GM21423 (cell line): ENCODE results near the gene SVIL.
"Not testable (repeated sequence)": the region's sequence is repeated elsewhere in the genome, so short reads cannot be mapped to it uniquely, and the experiment has no call there.

ENCODE experiments used
- ATAC-seq: cut with Tn5 transposase; IDR thresholded peaks from one replicate; pipeline ENCODE4 v1.9.1; 2021; ENCODE audit warnings: mild to moderate bottlenecking, moderate library complexity; ENCODE audit not compliant: unreplicated experiment

The SVIL gene

DNA sequence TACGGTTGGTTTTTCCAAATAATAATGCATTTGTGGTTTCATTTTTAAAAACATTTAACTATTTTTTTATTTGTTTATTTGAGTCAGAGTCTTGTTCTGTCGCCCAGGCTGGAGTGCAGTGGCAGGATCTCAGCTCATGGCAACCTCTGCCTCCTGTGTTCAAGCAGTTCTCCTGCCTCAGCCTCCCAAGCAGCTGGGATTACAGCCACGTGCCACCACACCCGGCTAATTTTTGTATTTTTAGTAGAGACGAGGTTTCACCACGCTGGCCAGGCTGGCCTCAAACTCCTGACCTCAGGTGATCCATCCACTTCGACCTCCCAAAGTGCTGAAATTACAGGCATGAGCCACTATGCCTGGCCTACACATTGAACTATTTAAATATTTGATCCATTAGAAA, 28.1 kb downstream of the SVIL start:
- ATAC-seq: not testable (repeated sequence)

GRCh38 chr10:29604291-29604825, 30.4 kb downstream of the SVIL start:
- ATAC-seq: no peak

DNA sequence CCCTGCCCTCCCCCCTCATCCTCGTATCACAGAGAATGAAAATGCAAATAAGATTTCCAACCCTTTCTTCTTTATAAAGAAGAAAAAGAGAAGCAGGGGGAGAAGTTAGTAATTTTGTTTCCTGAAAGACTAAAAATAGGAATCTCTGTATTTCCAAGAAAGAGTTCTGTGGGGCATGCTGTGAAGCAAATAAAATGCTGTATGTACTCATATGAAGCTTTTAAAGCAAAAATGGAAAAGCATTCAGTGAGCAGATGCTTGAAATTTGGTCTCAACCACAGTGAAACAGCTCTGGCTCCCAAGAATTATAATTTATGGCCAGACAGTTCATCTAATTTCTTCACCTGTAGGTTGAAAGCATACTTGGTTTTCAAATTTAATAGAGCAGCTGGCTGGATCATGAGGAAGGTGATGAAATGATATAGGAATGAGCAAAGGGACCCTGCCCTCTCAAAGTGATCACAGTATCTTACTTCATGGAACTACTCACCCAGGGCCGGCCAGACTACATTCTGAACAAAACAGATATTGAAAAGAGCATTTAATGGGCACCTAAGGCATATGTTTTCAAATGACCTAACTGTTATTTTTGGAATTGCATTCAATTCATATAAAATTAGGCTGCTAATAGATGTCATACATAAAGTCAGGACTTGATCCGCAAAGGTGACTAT, 31.4 kb downstream of the SVIL start:
- ATAC-seq: no peak

DNA sequence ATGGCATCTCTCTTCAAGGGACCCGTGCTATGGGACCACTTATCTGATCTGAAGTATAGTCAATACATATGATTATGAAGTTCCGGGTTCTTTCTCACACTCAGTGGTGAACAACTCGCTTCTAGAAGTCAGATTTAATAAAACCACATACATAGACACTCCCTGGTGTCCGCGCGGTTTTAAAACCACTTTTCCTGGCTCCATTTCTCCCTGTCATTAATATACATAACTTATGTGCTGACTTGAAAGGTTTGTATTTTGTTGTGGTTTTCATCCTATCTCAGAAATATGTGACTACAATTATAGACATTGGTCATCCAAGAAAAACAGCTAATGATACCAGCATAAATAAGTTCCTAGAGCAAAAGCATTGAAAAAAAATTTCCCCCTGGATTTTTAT, 34.0 kb downstream of the SVIL start:
- ATAC-seq: no peak

GRCh38 chr10:29600067-29600466, 34.7 kb downstream of the SVIL start:
- no peak for ATAC-seq

- ATAC-seq: no peak
These were observed 35.9 kb downstream of the SVIL start for GRCh38 chr10:29598851-29599311.

DNA sequence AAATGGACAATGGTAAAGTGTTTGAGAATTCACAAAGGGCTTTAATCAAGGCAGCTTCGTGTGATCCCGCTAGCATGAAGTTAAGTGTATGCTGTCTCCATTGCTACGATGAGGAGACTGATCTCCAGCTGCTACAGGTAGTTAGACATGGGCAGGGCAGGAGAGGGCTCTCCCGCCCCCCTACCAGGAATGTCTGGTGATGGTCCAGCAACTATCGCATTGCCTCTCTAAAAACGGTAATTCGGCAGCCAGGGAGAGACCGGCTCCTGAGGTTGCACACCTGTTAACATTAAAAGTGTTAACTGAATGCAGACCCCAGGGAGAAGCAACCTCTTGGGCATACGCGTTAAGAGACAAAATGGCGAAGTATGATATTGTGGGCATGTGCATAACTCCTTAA, 37.9 kb downstream of the SVIL start:
- no peak for ATAC-seq

- ATAC-seq: no peak
These were observed 38.4 kb downstream of the SVIL start for GRCh38 chr10:29596356-29596755.

GRCh38 chr10:29595636-29596225, 39.0 kb downstream of the SVIL start:
- no peak for ATAC-seq

GRCh38 chr10:29595146-29595545, 39.6 kb downstream of the SVIL start:
- ATAC-seq: no peak

DNA sequence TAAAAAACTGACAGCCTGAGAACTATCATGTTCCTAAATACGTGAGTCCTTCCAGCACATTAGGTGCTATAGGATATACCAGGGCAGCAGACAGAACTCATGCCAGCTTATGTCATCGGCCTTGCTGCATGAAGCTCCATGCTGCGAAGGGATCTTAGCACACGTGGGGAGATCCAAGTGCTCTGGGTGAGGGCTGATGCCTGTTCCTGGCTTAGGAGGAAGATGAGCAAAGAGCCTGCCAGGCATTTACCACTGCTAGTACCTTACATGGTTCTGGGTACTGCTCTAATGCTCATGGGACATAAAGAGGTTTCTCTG, 43.2 kb downstream of the SVIL start:
- no peak for ATAC-seq

GRCh38 chr10:29590915-29591650, 43.7 kb downstream of the SVIL start:
- ATAC-seq: no peak

GRCh38 chr10:29588629-29589421, 45.9 kb downstream of the SVIL start:
- ATAC-seq: no peak

DNA sequence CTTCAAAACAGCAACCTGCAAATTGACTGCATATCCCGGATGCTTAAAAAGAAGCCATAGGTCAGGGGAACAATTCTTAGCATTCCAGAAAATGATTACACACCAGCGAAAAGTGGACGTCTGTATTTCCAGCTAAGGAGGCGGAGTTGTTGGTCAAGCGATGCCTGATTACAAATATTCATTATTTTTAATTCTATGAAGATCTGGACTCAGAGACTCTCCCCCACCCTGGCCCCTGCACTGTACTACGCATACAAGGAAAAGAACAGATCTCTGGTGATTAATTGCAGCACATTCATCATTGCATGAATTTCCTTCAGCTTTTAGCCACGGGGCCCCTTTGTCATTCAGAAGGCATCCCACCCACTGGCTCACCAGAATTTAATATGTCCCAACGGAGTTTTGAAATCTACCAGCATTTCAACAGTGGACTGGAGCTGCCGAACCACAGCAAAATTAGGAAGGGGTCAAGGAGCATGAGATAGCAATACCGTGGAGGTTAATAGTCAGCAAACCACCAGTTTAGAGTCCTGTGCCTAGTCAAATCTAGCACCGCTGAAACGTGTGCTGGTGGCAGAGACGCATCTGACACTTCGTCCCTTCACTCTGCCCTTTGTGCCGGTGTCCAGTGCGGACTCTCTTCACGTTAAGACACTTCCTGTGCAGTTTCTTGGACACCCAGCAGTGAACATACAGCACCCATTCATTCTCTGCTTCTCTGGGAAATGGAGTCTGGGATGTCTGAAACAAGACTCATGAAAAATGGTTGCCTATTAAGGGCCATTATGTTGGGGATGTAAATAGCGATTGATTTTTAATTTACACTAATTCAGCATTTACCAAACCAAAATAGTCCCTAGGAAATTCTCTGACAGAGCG, 46.8 kb downstream of the SVIL start:
- ATAC-seq: not testable (repeated sequence)

- not testable (repeated sequence) for ATAC-seq
These were observed 47.5 kb downstream of the SVIL start for GRCh38 chr10:29587102-29587749.

DNA sequence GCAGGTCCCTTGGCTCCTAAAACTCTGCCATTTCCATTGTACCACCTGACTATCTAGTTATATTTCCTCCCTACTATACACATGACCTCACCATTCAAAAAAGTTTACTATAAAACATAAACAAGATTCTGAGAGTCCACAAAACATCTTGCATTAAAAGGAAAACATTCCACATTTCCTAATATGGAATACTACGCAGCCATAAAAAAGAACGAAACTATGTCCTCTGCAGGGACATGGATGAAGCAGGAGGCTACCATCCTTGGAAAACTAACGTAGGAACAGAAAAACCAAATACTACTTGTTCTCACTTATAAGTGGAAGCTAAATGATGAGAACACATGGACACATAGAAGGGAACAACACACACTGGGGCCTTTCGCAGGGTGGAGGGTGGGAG, 48.3 kb downstream of the SVIL start:
- ATAC-seq: no peak

DNA sequence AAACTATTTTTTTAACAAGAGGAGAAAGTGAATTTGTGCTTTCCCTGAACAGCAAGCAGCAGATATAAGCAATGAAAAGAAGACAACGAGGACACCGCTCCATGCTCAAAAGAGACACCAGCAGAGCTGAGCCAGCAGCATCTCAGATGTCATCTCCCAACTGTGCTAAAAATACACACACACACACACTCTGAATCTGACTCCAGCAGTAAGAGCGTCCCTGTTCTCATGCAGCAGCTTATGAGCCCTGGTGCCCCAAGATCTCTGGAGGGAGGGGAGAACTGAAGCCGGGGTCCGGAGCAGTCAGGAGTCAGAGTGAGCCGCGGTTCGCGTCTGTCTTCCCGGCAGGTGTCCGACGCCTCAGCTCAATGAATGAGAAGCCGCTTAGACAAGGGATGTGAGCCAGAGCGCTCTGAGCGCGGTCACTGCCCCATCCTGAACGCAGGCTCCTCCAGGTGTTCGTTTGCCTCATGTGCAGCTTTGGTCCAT, 49.2 kb downstream of the SVIL start:
- no peak for ATAC-seq

DNA sequence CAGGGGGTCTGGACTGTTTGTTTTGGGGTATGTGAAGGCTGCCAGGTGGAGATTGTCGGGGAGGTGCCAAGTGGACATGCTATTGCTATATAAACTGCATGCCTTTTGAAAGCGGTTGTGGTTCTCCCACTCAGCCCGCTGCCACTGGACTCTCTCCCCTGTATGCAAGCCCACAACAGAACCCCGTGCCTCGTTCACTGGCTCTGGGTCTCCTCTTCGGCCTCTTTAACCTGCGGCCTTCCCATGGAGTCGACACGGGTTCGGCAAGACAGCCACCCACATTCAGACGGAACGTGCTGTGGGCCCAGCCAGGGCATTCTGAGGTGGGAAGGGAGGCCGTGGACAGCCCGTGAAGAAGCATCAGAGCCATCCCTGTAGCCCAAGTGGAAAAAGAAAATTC, 50.3 kb downstream of the SVIL start:
- ATAC-seq: no peak

DNA sequence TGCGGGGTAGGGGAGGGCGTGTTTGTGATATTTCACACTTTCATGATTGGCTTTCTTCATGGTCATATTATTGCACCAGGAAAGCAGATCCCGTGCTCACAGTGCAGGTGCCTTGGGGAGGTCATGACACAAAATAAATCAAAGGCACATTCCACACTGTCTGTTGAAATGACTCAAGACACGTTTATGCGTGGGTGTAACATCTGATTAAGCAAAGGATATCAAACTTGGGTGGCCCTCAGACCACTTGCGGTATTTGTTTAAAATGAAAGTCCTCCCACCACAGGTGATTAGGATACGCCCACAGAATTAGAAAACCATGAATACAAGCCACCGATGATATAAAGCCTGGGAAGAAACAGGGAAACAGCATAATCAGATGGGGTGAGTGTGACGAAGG, 51.1 kb downstream of the SVIL start:
- ATAC-seq: no peak

DNA sequence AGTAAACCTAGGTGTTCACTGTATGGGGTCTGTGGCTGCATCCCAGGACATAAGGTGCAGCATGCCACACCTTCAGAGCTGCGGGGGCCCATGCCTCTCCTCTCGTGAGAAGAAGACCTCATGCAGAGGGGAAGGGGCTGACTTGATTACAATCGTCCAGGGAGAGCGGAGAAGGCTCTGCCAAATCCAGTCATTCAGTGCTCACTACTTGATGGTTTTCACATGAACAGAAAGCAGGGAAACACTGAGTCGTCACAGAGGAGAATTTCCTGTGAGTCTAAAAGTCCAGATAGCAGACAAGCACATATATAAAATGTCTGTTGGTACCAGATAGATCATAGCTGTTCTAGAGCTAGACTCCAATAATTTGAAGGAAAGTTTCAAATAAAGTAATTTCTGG, 52.0 kb downstream of the SVIL start:
- ATAC-seq: not testable (repeated sequence)
